Activated T-cell treated with anti-CD3 and anti-CD28 coated beads for 24 hours (primary cell): ENCODE results near the gene LRRC27.

ENCODE experiments used
- DNase-seq: peaks from one replicate; pipeline ENCODE4 v3.0.0-alpha.2; 2020; ENCODE audit warnings: low read depth

The LRRC27 gene

GRCh38 chr10:132402781-132403241 is 70.8 kb downstream of the LRRC27 start:
- no peak for DNase-seq

- DNase-seq: no peak
Measured at GRCh38 chr10:132403511-132404168, 71.6 kb downstream of the LRRC27 start.

GRCh38 chr10:132404169-132404880 is 72.3 kb downstream of the LRRC27 start:
- DNase-seq: no peak

- DNase-seq: no peak
Measured at GRCh38 chr10:132404911-132405462, 73.0 kb downstream of the LRRC27 start.

- DNase-seq: no peak
Measured at GRCh38 chr10:132405463-132405991, 73.5 kb downstream of the LRRC27 start.

GRCh38 chr10:132406181-132406580 is 74.2 kb downstream of the LRRC27 start:
- no peak for DNase-seq

- DNase-seq: no peak
Measured at GRCh38 chr10:132406750-132407149, 74.8 kb downstream of the LRRC27 start.

- no peak for DNase-seq
Measured at GRCh38 chr10:132407243-132407746, 75.3 kb downstream of the LRRC27 start.

GRCh38 chr10:132407846-132408278 is 75.9 kb downstream of the LRRC27 start:
- DNase-seq: no peak

- no peak for DNase-seq
Measured at GRCh38 chr10:132408367-132408781, 76.4 kb downstream of the LRRC27 start.

- no peak for DNase-seq
Measured at GRCh38 chr10:132408823-132409666, 77.1 kb downstream of the LRRC27 start.

GRCh38 chr10:132409667-132410028 is 77.7 kb downstream of the LRRC27 start:
- DNase-seq: no peak

GRCh38 chr10:132410056-132410778 is 78.2 kb downstream of the LRRC27 start:
- no peak for DNase-seq

GRCh38 chr10:132410779-132411532 is 79.0 kb downstream of the LRRC27 start:
- DNase-seq: no peak

GRCh38 chr10:132411561-132412253 is 79.7 kb downstream of the LRRC27 start:
- no peak for DNase-seq

GRCh38 chr10:132412316-132413192 is 80.6 kb downstream of the LRRC27 start:
- no peak for DNase-seq

- DNase-seq: no peak
Measured at GRCh38 chr10:132413226-132414205, 81.5 kb downstream of the LRRC27 start.
